Right ventricle myocardium superior (tissue), 1 donor: ENCODE results near the gene SEMA5B. TPM values are rescaled to one million over a fixed set of nuclear protein-coding genes. Genes with fewer than 3 reads are reported as not detected.
A peak's percentile ranks its signal among the peaks of the same experiment; 100 is the strongest.

Experiments used
- ATAC-seq: fragments of 200-7000 bp; cut with Tn5 transposase; one replicate; pipeline ENCODE4 v1.9.1; 2020; ENCODE audit warnings: mild to moderate bottlenecking; ENCODE audit not compliant: poor library complexity
- DNase-seq: peaks from one replicate; pipeline ENCODE4 v3.0.0-alpha.2; 2020
- intact Hi-C: fragments of 100-400 bp; cut with DNase I; formaldehyde crosslinking; loops from one replicate; pipeline ENCODE4 v1.11.2; 2022
- total RNA-seq: library from RNA; stranded (reverse); fragmentation: NEBNext Ultra II Directional; extraction: Animal tissue kit (Norgen Biotek cat#: 25700); gene quantifications from one replicate; pipeline ENCODE4 v1.2.1, GENCODE V29; 2021
- donor health status: DM: no; HTN: yes; CAD: no; lungs with severe emphysema.

Gene SEMA5B
- total RNA-seq, 1 donor from 2014 or later, result 2.1 TPM

DNA sequence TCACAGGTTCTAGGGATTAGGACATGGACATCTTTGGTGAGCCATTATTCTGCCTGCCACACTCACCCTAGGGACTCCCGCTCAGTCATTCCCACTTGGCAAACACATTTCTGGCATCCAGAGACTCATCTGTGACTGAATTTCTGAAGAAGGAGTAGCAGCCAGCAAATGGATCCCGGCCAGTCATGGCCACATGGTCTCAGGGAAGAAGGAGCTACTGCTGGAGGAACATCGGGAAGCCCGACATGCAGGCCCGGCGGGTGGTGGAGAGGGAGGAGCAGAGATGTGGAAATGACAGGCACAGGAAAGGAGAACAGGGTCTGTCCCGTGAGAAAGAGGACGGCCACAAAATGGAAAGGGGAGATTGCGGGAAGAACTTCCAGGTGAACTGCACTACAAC lies 65.4 kb downstream of the SEMA5B start:
- intact Hi-C loops, result no loop called here
- DNase-seq, result peak; percentile 52

GRCh38 chr3:122961146-122961545 lies 66.4 kb downstream of the SEMA5B start:
- ATAC-seq (no peak), DNase-seq (no peak)
- intact Hi-C loops, result no loop called here

More for the DNA sequence above, 65.4 kb downstream of the SEMA5B start:
- no peak for ATAC-seq

DNA sequence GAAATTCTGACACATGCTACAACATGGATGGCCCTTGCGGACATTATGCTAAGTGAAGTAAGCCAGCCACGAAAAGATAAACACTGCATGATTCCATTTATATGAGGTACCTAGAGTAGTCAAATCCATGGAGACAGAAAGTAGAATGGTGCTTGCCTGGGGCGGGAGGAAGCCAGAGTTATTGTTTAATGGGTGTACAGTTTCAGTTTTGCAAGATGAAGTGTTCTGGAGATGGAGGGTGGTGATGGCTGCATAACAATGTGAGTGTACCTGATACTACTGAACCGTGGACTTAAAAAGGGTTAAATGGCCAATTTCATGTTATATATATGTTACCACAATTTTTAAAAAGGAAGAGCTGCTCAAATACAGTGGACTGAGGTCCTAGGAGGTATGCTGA lies 66.9 kb downstream of the SEMA5B start:
- no peak for ATAC-seq
- intact Hi-C loops, result no loop called here
- no peak for DNase-seq

GRCh38 chr3:122959339-122959738 lies 68.2 kb downstream of the SEMA5B start:
- intact Hi-C loops, result no loop called here
- DNase-seq (no peak), ATAC-seq (no peak)

DNA sequence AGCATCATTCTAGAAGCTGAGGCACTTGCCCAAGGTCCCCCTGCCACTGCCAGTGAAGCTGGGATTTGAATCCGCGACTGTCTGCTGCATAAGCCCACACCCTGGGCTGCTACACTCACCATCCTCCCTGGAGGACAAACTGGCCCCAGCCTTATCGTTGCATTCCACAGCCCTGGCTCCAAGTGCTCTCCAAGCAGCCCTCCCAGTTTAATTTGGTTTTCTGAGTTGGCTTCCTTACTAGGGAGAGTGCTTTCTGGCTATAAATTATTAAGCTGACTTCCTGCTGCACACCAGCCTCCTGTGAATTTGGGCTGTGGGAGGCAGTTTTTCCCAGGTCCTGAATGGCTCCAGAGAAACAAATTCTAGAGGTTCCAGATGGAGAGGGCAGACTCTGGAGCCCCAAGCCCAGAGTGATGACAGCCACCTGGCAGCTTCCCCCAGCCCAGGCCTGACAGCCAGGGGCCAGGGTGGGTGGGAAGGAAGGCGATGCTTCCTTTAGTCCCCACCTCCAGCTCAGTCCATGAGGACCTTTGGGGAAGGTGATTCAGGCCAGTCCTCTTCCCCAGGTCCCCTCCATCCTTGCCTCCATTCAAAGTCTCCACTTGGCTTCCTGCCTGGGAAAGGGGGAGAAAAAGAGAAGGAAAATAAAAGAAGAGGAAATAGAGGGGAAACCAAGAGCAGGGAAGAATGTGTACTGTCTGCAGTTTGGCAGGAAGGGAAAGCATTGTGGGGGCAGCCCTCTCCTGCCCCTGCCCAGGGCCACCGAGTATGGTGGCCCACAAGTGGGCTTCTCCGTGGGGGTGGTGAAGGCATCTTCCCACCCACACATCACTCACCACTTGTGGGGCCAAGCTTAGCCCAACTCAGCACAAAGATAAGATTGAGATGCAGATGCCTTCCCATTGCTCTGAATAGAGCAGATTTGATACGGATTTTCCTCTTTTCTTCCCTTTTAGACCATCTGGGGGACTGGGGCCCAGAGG lies 69.6 kb downstream of the SEMA5B start:
- peak; percentile 74 for DNase-seq

GRCh38 chr3:122956693-122957455 lies 70.7 kb downstream of the SEMA5B start:
- no peak for DNase-seq
- peak; percentile 69 for ATAC-seq
- intact Hi-C loops, result no loop called here

More for the DNA sequence above, 69.6 kb downstream of the SEMA5B start:
- intact Hi-C loops, result no loop called here
- ATAC-seq, result peak; percentile 89

DNA sequence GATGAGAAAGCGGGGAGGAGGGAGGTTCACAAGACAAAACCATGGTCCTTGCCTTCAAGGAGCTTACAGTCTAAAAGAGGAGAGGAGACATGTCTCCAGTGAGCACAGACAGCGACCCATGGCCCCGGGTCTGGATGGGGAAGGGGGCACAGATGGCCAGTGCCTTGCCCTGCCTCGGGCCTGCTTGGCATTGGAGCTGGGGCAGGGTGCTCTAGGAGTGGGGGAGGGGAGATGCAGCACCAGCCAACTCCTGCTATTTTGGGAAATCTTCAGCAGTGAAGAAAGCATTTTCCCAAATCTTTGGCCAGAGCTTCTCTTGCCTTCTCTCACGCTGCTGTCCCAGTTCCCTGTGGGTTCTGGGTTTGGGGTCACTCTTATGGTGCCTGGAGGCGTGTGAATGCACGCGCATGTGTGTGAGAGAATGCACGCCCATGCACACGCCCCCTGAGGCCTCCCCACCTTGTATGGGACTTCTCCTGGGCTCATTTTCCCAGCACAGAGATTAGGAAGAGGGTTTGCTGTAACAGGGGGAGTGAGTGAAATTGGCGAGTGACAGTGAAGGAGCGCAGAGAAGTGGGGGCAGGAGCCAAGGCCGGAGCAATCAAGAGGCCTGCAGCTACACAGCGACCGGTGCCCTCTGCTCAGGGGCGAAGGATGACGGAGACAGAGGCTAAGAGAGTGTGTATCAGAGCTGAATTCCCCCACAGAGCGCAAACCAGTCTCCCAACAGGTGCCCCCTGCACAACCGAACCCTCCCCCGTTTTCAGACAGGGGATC lies 71.5 kb downstream of the SEMA5B start:
- ATAC-seq (peak; percentile 33), DNase-seq (no peak)
- intact Hi-C loops, result no loop called here

- intact Hi-C loops, result no loop called here
- no peak for DNase-seq
- no peak for ATAC-seq
These were observed 75.0 kb downstream of the SEMA5B start for GRCh38 chr3:122952520-122952919.

DNA sequence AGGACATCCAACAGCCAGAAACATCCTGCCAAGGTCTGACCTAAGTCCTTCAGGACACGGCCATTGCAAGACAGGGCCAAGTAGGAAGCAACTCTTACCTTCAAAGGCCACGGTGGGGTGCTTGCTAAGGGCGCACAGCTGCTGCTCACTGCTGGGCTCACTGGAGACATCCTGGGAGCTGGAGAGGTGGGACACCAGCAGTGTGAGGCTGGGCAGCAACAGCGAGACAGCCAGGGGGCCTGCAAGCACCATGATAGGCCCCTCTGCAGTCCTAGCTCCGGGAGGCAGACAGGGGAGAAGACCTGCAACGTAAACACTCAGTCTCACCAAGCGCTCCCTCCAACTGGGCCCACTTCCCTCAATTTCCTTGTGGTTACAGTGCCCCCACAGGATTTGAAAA lies 79.2 kb downstream of the SEMA5B start:
- intact Hi-C loops, result loop anchor here (5.0 to 10.0 kb wide), 2 partner anchors 34 to 306 kb away; no protein-coding TSS in a partner anchor
- ATAC-seq (peak; percentile 73), DNase-seq (no peak)

GRCh38 chr3:122947738-122948137 lies 79.8 kb downstream of the SEMA5B start:
- ATAC-seq, result no peak
- intact Hi-C loops, result loop anchor here (5.0 to 10.0 kb wide), 2 partner anchors 35 to 307 kb away; no protein-coding TSS in a partner anchor
- no peak for DNase-seq

- ATAC-seq, result no peak
- DNase-seq, result no peak
- intact Hi-C loops, result loop anchor here (5.0 to 10.0 kb wide), 2 partner anchors 35 to 308 kb away; no protein-coding TSS in a partner anchor
These were observed 80.4 kb downstream of the SEMA5B start for GRCh38 chr3:122947196-122947595.

DNA sequence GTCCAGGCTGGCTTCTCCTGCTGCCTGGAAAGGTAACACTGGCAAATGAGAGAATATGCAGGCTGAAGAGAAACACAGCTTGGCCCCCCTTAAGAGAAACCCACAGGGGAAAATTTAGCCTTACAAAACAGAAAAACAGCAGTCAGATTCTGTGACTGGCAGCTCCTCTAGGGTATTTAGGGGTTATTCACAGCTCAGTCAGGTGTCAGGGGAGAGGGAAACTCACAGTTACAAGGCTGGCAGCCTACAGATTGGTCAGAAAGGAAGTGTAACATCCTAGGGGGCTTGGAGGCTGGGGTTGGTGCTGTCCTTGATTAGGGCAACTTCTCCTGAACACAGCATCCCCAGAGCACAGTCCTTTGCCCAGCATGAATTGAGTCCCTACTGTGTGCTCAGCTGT lies 81.4 kb downstream of the SEMA5B start:
- ATAC-seq, result no peak
- intact Hi-C loops, result loop anchor here (5.0 to 10.0 kb wide), 2 partner anchors 36 to 309 kb away; no protein-coding TSS in a partner anchor
- no peak for DNase-seq

DNA sequence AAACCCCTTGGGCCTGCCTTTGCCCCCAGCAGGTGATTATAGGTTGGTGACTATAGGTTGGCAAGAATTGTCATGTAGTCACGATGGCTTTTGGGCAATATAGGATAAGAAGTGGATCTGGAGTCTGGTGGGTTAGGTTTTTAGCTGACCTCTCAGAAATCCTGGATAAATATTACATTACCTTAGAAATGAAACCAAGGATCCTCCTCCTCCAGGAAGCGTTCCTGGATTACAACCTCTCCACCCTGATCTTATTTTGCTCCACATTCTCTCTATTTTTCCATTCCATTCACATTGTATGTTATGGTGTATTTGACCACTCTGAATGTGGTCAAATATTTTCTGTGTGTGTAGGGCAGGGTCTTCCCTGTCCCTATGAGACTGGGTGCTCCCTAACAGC lies 82.3 kb downstream of the SEMA5B start:
- no peak for DNase-seq
- no peak for ATAC-seq
- intact Hi-C loops, result loop anchor here (5.0 to 10.0 kb wide), 2 partner anchors 37 to 310 kb away; no protein-coding TSS in a partner anchor

- intact Hi-C loops, result loop anchor here (5.0 to 10.0 kb wide), 3 partner anchors 38 to 310 kb away; partner anchors contain the start of gene SEMA5B
- ATAC-seq, result no peak
- DNase-seq, result no peak
These were observed 82.8 kb downstream of the SEMA5B start for GRCh38 chr3:122944671-122945161.

DNA sequence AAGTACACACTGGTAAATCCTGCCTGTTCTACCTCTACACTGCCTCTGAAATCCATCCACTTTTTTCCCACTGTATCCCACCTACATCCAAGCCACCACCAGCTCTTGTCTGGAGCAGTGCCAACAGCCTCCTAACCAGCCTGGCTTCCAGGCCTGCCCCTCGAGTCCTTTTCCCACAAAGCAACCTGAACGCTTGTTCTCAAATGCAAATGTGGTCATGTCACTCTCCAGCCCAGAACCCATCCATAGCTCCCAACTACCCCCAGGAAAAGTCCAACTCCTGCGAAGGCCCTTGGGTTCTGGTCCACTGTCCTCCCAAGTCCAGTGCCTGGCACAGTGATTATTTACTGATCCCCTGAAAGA lies 83.8 kb downstream of the SEMA5B start:
- ATAC-seq (no peak), DNase-seq (no peak)
- intact Hi-C loops, result loop anchor here (5.0 to 10.0 kb wide), 2 partner anchors 83 to 311 kb away; partner anchors contain the start of gene SEMA5B

DNA sequence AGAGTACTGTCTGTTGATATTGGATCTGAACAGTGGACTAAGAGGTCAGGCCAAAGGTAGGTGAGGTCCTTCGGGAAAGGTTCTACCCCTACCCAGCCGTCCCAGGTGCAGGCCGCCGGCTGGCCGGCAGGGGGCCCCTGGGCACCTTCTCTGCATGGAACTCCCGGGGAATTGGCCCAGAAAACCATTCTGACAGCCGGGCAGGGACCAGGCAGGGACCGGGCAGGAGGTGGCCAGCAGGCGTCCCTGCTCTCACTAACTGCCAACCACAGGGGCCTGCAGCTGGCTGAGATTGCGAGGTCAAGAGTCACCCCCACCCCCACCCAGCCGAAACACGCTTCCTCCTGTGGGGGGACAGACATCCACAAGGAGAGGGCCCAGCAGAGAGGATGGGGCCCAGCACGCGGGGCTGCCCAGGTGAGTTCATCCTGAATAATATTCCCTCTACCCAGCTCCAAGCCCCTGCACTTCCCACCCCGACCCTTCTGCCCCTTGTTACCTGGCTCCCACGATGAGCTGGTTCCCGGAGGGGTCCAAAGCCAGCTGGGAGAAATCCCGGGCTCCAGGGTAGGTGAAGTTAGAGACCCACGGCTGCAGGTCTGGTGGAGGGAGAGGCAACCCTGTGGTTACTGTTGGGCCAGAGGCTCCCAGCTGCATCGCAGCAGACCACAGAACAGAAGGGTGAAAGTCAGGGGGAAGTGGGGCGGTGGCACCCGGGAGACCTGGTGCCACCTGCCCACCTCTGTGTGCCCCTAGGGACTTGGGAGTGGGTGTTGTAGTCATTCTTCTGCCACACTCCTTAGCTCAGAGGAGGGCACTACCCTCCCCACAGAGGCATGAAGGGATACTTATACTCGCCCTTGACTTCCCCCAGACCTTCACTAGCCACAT lies 84.4 kb downstream of the SEMA5B start:
- ATAC-seq (peak; percentile 93), DNase-seq (peak; percentile 80)
- intact Hi-C loops, result loop anchor here (5.0 to 10.0 kb wide), 2 partner anchors 84 to 312 kb away; partner anchors contain the start of gene SEMA5B

DNA sequence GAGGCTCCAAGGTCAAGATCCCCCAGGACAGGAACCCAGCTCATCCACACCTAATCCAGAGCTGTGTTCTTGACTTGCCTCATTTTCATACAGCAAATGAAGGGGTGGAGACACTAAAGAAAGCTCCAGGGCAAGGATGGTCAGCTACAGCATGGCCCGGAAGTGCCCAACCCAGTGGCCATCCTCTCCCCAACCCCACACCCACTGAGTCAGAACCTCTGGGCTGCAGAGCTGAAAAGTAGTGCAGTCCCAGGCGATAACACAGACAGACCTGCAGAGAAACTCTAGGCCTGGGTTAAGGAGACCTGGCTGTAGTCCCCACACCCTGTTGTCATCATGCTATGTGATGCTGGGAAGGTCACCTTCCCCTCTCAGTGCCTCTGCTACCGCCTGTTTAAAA lies 85.3 kb downstream of the SEMA5B start:
- ATAC-seq, result no peak
- intact Hi-C loops, result loop anchor here (5.0 to 10.0 kb wide), 2 partner anchors 85 to 313 kb away; partner anchors contain the start of gene SEMA5B
- DNase-seq, result no peak
